GM21390 (cell line): ENCODE data around the gene SNAPIN.

Source experiments
- ATAC-seq: cut with Tn5 transposase; IDR thresholded peaks from one replicate; pipeline ENCODE4 v1.9.1; 2021; ENCODE audit not compliant: unreplicated experiment

Gene SNAPIN

GRCh38 chr1:153699768-153700167 lies 41.3 kb downstream of the SNAPIN start:
- ATAC-seq = no peak

GRCh38 chr1:153705484-153705883 lies 47.0 kb downstream of the SNAPIN start:
- ATAC-seq = no peak

- no peak for ATAC-seq
Observed at GRCh38 chr1:153711026-153711425, 52.5 kb downstream of the SNAPIN start.
